ENCODE measurements around the gene ZNRF1.
"Not testable (repeated sequence)": the region's sequence is repeated elsewhere in the genome, so short reads cannot be mapped to it uniquely, and the experiment has no call there.

ZNRF1 gene

GRCh38 chr16:75023009-75023408 is 24.2 kb downstream of the ZNRF1 start:
- CTCF ChIA-PET, result interaction anchor here (3.3 kb wide), 1 partner anchor 10 kb away, joined by 17 read pairs; no protein-coding TSS in a partner anchor
- DNase-seq, result no peak
- no peak overlapping the region for H3K27ac ChIP-seq (ENCODE audit: insufficient read depth in 1 of 2, low read depth in 1 of 2, low read length in 2 of 2, poor library complexity in 1 of 2, severe bottlenecking in 2 of 2)
- 100% methylated on average over 1 of the region's 2 CpGs for WGBS (ENCODE audit: insufficient coverage)
- H3K4me1 ChIP-seq (ENCODE audit: control extremely low read depth in 1 of 4, control insufficient read depth in 4 of 4, insufficient read depth in 4 of 4, low read length in 3 of 4), result peaks cover 13 to 42% (median 32%) of the 10 kb centered on the region in 4 experiments
- H3K27me3 ChIP-seq (replicated peaks in 2 of 5; ENCODE audit: control insufficient read depth in 4 of 5, insufficient read depth in 5 of 5, low read length in 4 of 5), result no peaks in the 10 kb centered on the region
- POLR2A ChIA-PET, result no interaction called here
- no peak overlapping the region for H3K4me3 ChIP-seq (ENCODE audit: control insufficient read depth in 1 of 7, extremely low read depth in 1 of 7, insufficient read depth in 4 of 7, low read depth in 2 of 7, low read length in 6 of 7)
- peaks cover 3 to 26% (median 11%) of the 10 kb centered on the region in 4 experiments for H3K36me3 ChIP-seq (ENCODE audit: control insufficient read depth in 4 of 4, insufficient read depth in 4 of 4, low read length in 3 of 4)
- peaks cover 0 to 11% (median 4%) of the 10 kb centered on the region in 5 experiments for H3K9me3 ChIP-seq (ENCODE audit: control extremely low read depth in 1 of 5, control insufficient read depth in 4 of 5, insufficient read depth in 2 of 5, low read depth in 1 of 5, low read length in 4 of 5)

- no peak for DNase-seq
- peaks cover 0 to 11% (median 4%) of the 10 kb centered on the region in 5 experiments for H3K9me3 ChIP-seq (ENCODE audit: control extremely low read depth in 1 of 5, control insufficient read depth in 4 of 5, insufficient read depth in 2 of 5, low read depth in 1 of 5, low read length in 4 of 5)
- ChIA-PET POLR2A (interaction anchor here (1.0 kb wide), 1 partner anchor 12 kb away, joined by 3 read pairs; no protein-coding TSS in a partner anchor), CTCF (no interaction called here)
- WGBS (ENCODE audit: insufficient coverage), result 67% methylated on average over 2 of the region's 3 CpGs
- no peak overlapping the region for H3K27ac ChIP-seq (ENCODE audit: insufficient read depth in 1 of 2, low read depth in 1 of 2, low read length in 2 of 2, poor library complexity in 1 of 2, severe bottlenecking in 2 of 2)
- peak overlapping the region in 2 of 7 experiments; percentile 9 to 39 for H3K4me3 ChIP-seq (ENCODE audit: control insufficient read depth in 1 of 7, extremely low read depth in 1 of 7, insufficient read depth in 4 of 7, low read depth in 2 of 7, low read length in 6 of 7)
- H3K27me3 ChIP-seq (replicated peaks in 2 of 5; ENCODE audit: control insufficient read depth in 4 of 5, insufficient read depth in 5 of 5, low read length in 4 of 5), result no peaks in the 10 kb centered on the region
- H3K36me3 ChIP-seq (ENCODE audit: control insufficient read depth in 4 of 4, insufficient read depth in 4 of 4, low read length in 3 of 4), result peaks cover 3 to 25% (median 11%) of the 10 kb centered on the region in 4 experiments
- H3K4me1 ChIP-seq (ENCODE audit: control extremely low read depth in 1 of 4, control insufficient read depth in 4 of 4, insufficient read depth in 4 of 4, low read length in 3 of 4), result peaks cover 13 to 42% (median 33%) of the 10 kb centered on the region in 4 experiments
Measured at GRCh38 chr16:75024182-75024581, 25.4 kb downstream of the ZNRF1 start.

- H3K27ac ChIP-seq (ENCODE audit: insufficient read depth in 1 of 2, low read depth in 1 of 2, low read length in 2 of 2, poor library complexity in 1 of 2, severe bottlenecking in 2 of 2), result no peak overlapping the region
- H3K36me3 ChIP-seq (ENCODE audit: control insufficient read depth in 4 of 4, insufficient read depth in 4 of 4, low read length in 3 of 4), result peaks cover 3 to 21% (median 10%) of the 10 kb centered on the region in 4 experiments
- CTCF ChIA-PET, result interaction anchor here (3.2 kb wide), 1 partner anchor 13 kb away, joined by 20 read pairs; no protein-coding TSS in a partner anchor
- H3K4me3 ChIP-seq (ENCODE audit: control insufficient read depth in 1 of 7, extremely low read depth in 1 of 7, insufficient read depth in 4 of 7, low read depth in 2 of 7, low read length in 6 of 7), result peak overlapping the region in 1 of 7 experiments; percentile 9
- WGBS (ENCODE audit: insufficient coverage), result no CpG with 5 or more reads among the region's 4 CpGs
- H3K4me1 ChIP-seq (ENCODE audit: control extremely low read depth in 1 of 4, control insufficient read depth in 4 of 4, insufficient read depth in 4 of 4, low read length in 3 of 4), result peaks cover 13 to 42% (median 33%) of the 10 kb centered on the region in 4 experiments
- H3K27me3 ChIP-seq (replicated peaks in 2 of 5; ENCODE audit: control insufficient read depth in 4 of 5, insufficient read depth in 5 of 5, low read length in 4 of 5), result no peaks in the 10 kb centered on the region
- H3K9me3 ChIP-seq (ENCODE audit: control extremely low read depth in 1 of 5, control insufficient read depth in 4 of 5, insufficient read depth in 2 of 5, low read depth in 1 of 5, low read length in 4 of 5), result peaks cover 0 to 11% (median 4%) of the 10 kb centered on the region in 5 experiments
- POLR2A ChIA-PET, result interaction anchor here (1.0 kb wide), 1 partner anchor 12 kb away, joined by 3 read pairs; no protein-coding TSS in a partner anchor
- DNase-seq, result peak in 2 of 3 donors; percentile 84 to 87
Measured at GRCh38 chr16:75024594-75024993, 25.8 kb downstream of the ZNRF1 start.

GRCh38 chr16:75025761-75026160 is 26.9 kb downstream of the ZNRF1 start:
- H3K36me3 ChIP-seq (ENCODE audit: control insufficient read depth in 4 of 4, insufficient read depth in 4 of 4, low read length in 3 of 4), result peaks cover 0 to 18% (median 10%) of the 10 kb centered on the region in 4 experiments
- peak overlapping the region in 1 of 2 experiments; percentile 39 for H3K27ac ChIP-seq (ENCODE audit: insufficient read depth in 1 of 2, low read depth in 1 of 2, low read length in 2 of 2, poor library complexity in 1 of 2, severe bottlenecking in 2 of 2)
- 9% methylated on average over 3 of the region's 3 CpGs for WGBS (ENCODE audit: insufficient coverage)
- POLR2A ChIA-PET, result no interaction called here
- DNase-seq, result peak in 2 of 3 donors; percentile 46 to 61
- CTCF ChIA-PET, result interaction anchor here (1.1 to 3.2 kb wide), 6 partner anchors 11 to 80 kb away, joined by 4 to 20 read pairs (median 4); no protein-coding TSS in a partner anchor
- no peaks in the 10 kb centered on the region for H3K27me3 ChIP-seq (replicated peaks in 2 of 5; ENCODE audit: control insufficient read depth in 4 of 5, insufficient read depth in 5 of 5, low read length in 4 of 5)
- peaks cover 13 to 42% (median 33%) of the 10 kb centered on the region in 4 experiments for H3K4me1 ChIP-seq (ENCODE audit: control extremely low read depth in 1 of 4, control insufficient read depth in 4 of 4, insufficient read depth in 4 of 4, low read length in 3 of 4)
- H3K4me3 ChIP-seq (ENCODE audit: control insufficient read depth in 1 of 7, extremely low read depth in 1 of 7, insufficient read depth in 4 of 7, low read depth in 2 of 7, low read length in 6 of 7), result no peak overlapping the region
- peaks cover 0 to 12% (median 4%) of the 10 kb centered on the region in 5 experiments for H3K9me3 ChIP-seq (ENCODE audit: control extremely low read depth in 1 of 5, control insufficient read depth in 4 of 5, insufficient read depth in 2 of 5, low read depth in 1 of 5, low read length in 4 of 5)

GRCh38 chr16:75026239-75026891 is 27.5 kb downstream of the ZNRF1 start:
- H3K4me3 ChIP-seq (ENCODE audit: control insufficient read depth in 1 of 7, extremely low read depth in 1 of 7, insufficient read depth in 4 of 7, low read depth in 2 of 7, low read length in 6 of 7); DNase-seq; POLR2A ChIA-PET; H3K9me3 ChIP-seq (ENCODE audit: control extremely low read depth in 1 of 5, control insufficient read depth in 4 of 5, insufficient read depth in 2 of 5, low read depth in 1 of 5, low read length in 4 of 5); H3K27me3 ChIP-seq (replicated peaks in 2 of 5; ENCODE audit: control insufficient read depth in 4 of 5, insufficient read depth in 5 of 5, low read length in 4 of 5): not testable (repeated sequence)
- Histone ChIP-seq H3K36me3 (ENCODE audit: control insufficient read depth in 4 of 4, insufficient read depth in 4 of 4, low read length in 3 of 4) (peaks cover 0 to 12% (median 4%) of the 10 kb centered on the region in 4 experiments), H3K27ac (ENCODE audit: insufficient read depth in 1 of 2, low read depth in 1 of 2, low read length in 2 of 2, poor library complexity in 1 of 2, severe bottlenecking in 2 of 2) (peak overlapping the region in 1 of 2 experiments; percentile 12), H3K4me1 (ENCODE audit: control extremely low read depth in 1 of 4, control insufficient read depth in 4 of 4, insufficient read depth in 4 of 4, low read length in 3 of 4) (peaks cover 13 to 42% (median 33%) of the 10 kb centered on the region in 4 experiments)
- WGBS (ENCODE audit: insufficient coverage), result 89% methylated on average over 8 of the region's 10 CpGs
- CTCF ChIA-PET, result interaction anchor here (0.7 to 3.2 kb wide), 6 partner anchors 9 to 42 kb away, joined by 3 to 20 read pairs (median 4); no protein-coding TSS in a partner anchor

- DNase-seq, result no peak
- no peak overlapping the region for H3K27ac ChIP-seq (ENCODE audit: insufficient read depth in 1 of 2, low read depth in 1 of 2, low read length in 2 of 2, poor library complexity in 1 of 2, severe bottlenecking in 2 of 2)
- 80% methylated on average over 1 of the region's 2 CpGs for WGBS (ENCODE audit: insufficient coverage)
- peaks cover 13 to 42% (median 33%) of the 10 kb centered on the region in 4 experiments for H3K4me1 ChIP-seq (ENCODE audit: control extremely low read depth in 1 of 4, control insufficient read depth in 4 of 4, insufficient read depth in 4 of 4, low read length in 3 of 4)
- peaks cover 0 to 10% (median 6%) of the 10 kb centered on the region in 4 experiments for H3K36me3 ChIP-seq (ENCODE audit: control insufficient read depth in 4 of 4, insufficient read depth in 4 of 4, low read length in 3 of 4)
- CTCF ChIA-PET, result interaction anchor here (0.7 to 3.2 kb wide), 3 partner anchors 8 to 41 kb away, joined by 3 to 20 read pairs (median 3); no protein-coding TSS in a partner anchor
- no peaks in the 10 kb centered on the region for H3K27me3 ChIP-seq (replicated peaks in 2 of 5; ENCODE audit: control insufficient read depth in 4 of 5, insufficient read depth in 5 of 5, low read length in 4 of 5)
- no peak overlapping the region for H3K4me3 ChIP-seq (ENCODE audit: control insufficient read depth in 1 of 7, extremely low read depth in 1 of 7, insufficient read depth in 4 of 7, low read depth in 2 of 7, low read length in 6 of 7)
- POLR2A ChIA-PET, result no interaction called here
- H3K9me3 ChIP-seq (ENCODE audit: control extremely low read depth in 1 of 5, control insufficient read depth in 4 of 5, insufficient read depth in 2 of 5, low read depth in 1 of 5, low read length in 4 of 5), result peaks cover 0 to 2% (median 0%) of the 10 kb centered on the region in 5 experiments
Measured at GRCh38 chr16:75026892-75027391, 28.1 kb downstream of the ZNRF1 start.
